A549 (cell line): ENCODE data around the gene PTPN6. TPM values are rescaled to one million over a fixed set of nuclear protein-coding genes. Genes with fewer than 3 reads are reported as not detected.

ENCODE experiments used
- CBX2 ChIP-seq: fragments of 200-600 bp; sonication (generic); IDR thresholded peaks from 2 replicates; pipeline ENCODE4 v1.6.1; 2016; ENCODE audit warnings: low read depth, mild to moderate bottlenecking, borderline replicate concordance
- CBX8 ChIP-seq: fragments of 200-600 bp; sonication (generic); IDR thresholded peaks from 2 replicates; pipeline ENCODE4 v1.6.1; 2016
- CEBPB ChIP-seq, 2 experiments: fragments of >200 bp in 1 of 2; sonication (Bioruptor Twin) in 1 of 2; formaldehyde crosslinking in 1 of 2; IDR thresholded peaks; 2 replicates each; pipeline ENCODE4 v1.6.1; 2012 to 2016
- CHD2 ChIP-seq: fragments of 150-350 bp; IDR thresholded peaks from 2 replicates; pipeline ENCODE4 v1.6.1; 2014; ENCODE audit warnings: low read length; ENCODE audit not compliant: partially characterized antibody
- CHD4 ChIP-seq: fragments of 200-600 bp; sonication (generic); IDR thresholded peaks from 2 replicates; pipeline ENCODE4 v1.6.1; 2016; ENCODE audit warnings: antibody characterized with exemption, mild to moderate bottlenecking, borderline replicate concordance
- EHF ChIP-seq: fragments of 250-450 bp; sonication (Bioruptor Pico); IDR thresholded peaks from 2 replicates; pipeline ENCODE4 v1.5.0; 2020; ENCODE audit warnings: mild to moderate bottlenecking
- EHMT2 ChIP-seq: fragments of 200-600 bp; sonication (generic); IDR thresholded peaks from 2 replicates; pipeline ENCODE4 v1.6.1; 2016; ENCODE audit warnings: antibody characterized with exemption, low read depth, mild to moderate bottlenecking, moderate library complexity
- EP300 ChIP-seq, 2 experiments: fragments of >200 bp; sonication (Bioruptor Twin); formaldehyde crosslinking; IDR thresholded peaks; 2 replicates in 1 of 2; 3 replicates in 1 of 2; pipeline ENCODE4 v1.6.1; 2016 to 2017
- ESRRA ChIP-seq: fragments of 150-350 bp; IDR thresholded peaks from 2 replicates; pipeline ENCODE4 v1.6.1; 2014; ENCODE audit warnings: mild to moderate bottlenecking, low read length, borderline replicate concordance
- FOSL2 ChIP-seq, 2 experiments: fragments of 450-650 bp in 1 of 2; fragments of >200 bp in 1 of 2; sonication (Bioruptor Twin) in 1 of 2; formaldehyde crosslinking; IDR thresholded peaks; 2 replicates each; pipeline versions ENCODE4 v1.5.0 to v1.6.1; 2016 to 2020; ENCODE audit warnings: mild to moderate bottlenecking in 1 of 2, moderate library complexity in 1 of 2
- GATA3 ChIP-seq: IDR thresholded peaks from 2 replicates; pipeline ENCODE4 v1.6.1; 2012; ENCODE audit warnings: borderline replicate concordance
- HDAC2 ChIP-seq: fragments of 200-600 bp; sonication (generic); IDR thresholded peaks from 2 replicates; pipeline ENCODE4 v1.6.1; 2016
- HES2 ChIP-seq: fragments of >200 bp; sonication (Bioruptor Twin); formaldehyde crosslinking; IDR thresholded peaks from 2 replicates; pipeline ENCODE4 v1.6.1; 2016
- HEYL ChIP-seq: fragments of 250-450 bp; sonication (Bioruptor Pico); IDR thresholded peaks from 2 replicates; pipeline ENCODE4 v1.8.0; 2021; ENCODE audit warnings: mild to moderate bottlenecking, moderate library complexity
- HOXB13 ChIP-seq: fragments of 250-450 bp; sonication (Bioruptor Pico); IDR thresholded peaks from 2 replicates; pipeline ENCODE4 v1.5.0; 2020; ENCODE audit warnings: low read depth, mild to moderate bottlenecking, moderate library complexity
- HOXB5 ChIP-seq: fragments of 250-450 bp; sonication (Bioruptor Pico); IDR thresholded peaks from 2 replicates; pipeline ENCODE4 v1.5.0; 2020; ENCODE audit warnings: mild to moderate bottlenecking, moderate library complexity
- JUNB ChIP-seq: fragments of >200 bp; sonication (Bioruptor Twin); formaldehyde crosslinking; IDR thresholded peaks from 2 replicates; pipeline ENCODE4 v1.6.1; 2016
- KDM5A ChIP-seq: fragments of 200-600 bp; sonication (generic); IDR thresholded peaks from 2 replicates; pipeline ENCODE4 v1.6.1; 2016; ENCODE audit warnings: antibody characterized with exemption, mild to moderate bottlenecking
- MAZ ChIP-seq: fragments of 150-350 bp; IDR thresholded peaks from 2 replicates; pipeline ENCODE4 v1.6.1; 2014; ENCODE audit warnings: antibody characterized with exemption, low read depth, low read length, borderline replicate concordance
- MYC ChIP-seq: IDR thresholded peaks from 2 replicates; pipeline ENCODE4 v1.6.1; 2012; ENCODE audit warnings: mild to moderate bottlenecking, inconsistent platforms, low read length, improper control_type of control experiment, borderline replicate concordance
- NFE2L2 ChIP-seq: fragments of 150-350 bp; conservative IDR thresholded peaks from 2 replicates; pipeline ENCODE4 v1.6.1; 2014; ENCODE audit warnings: low read length
- NPAS2 ChIP-seq: fragments of 250-450 bp; sonication (Bioruptor Pico); IDR thresholded peaks from 2 replicates; pipeline ENCODE4 v1.8.0; 2022; ENCODE audit warnings: mild to moderate bottlenecking, moderate library complexity, borderline replicate concordance
- PHF8 ChIP-seq: fragments of 200-600 bp; sonication (generic); IDR thresholded peaks from 2 replicates; pipeline ENCODE4 v1.6.1; 2016; ENCODE audit warnings: low read depth, mild to moderate bottlenecking, antibody characterized with exemption, moderate library complexity, borderline replicate concordance
- POLR2A ChIP-seq: IDR thresholded peaks from 2 replicates; pipeline ENCODE4 v1.6.1; 2012; ENCODE audit warnings: mild to moderate bottlenecking, low read length
- RAD21 ChIP-seq, 2 experiments: fragments of >200 bp in 1 of 2; sonication (Bioruptor Twin) in 1 of 2; formaldehyde crosslinking in 1 of 2; IDR thresholded peaks in 1 of 2; conservative IDR thresholded peaks in 1 of 2; 2 replicates in 1 of 2; 3 replicates in 1 of 2; pipeline ENCODE4 v1.6.1; 2012 to 2018; ENCODE audit warnings: inconsistent platforms in 1 of 2
- RCOR1 ChIP-seq: fragments of 150-350 bp; IDR thresholded peaks from 2 replicates; pipeline ENCODE4 v1.6.1; 2014; ENCODE audit warnings: antibody characterized with exemption, low read length, low read depth
- RFX5 ChIP-seq: fragments of 450-650 bp; IDR thresholded peaks from 2 replicates; pipeline ENCODE4 v1.7.1; 2014; ENCODE audit warnings: antibody characterized with exemption, mild to moderate bottlenecking, moderate library complexity
- RNF2 ChIP-seq: fragments of 200-600 bp; sonication (generic); IDR thresholded peaks from 2 replicates; pipeline ENCODE4 v1.6.1; 2016; ENCODE audit warnings: low read depth, mild to moderate bottlenecking, antibody characterized with exemption, moderate library complexity, borderline replicate concordance
- SMC3 ChIP-seq: fragments of >200 bp; sonication (Bioruptor Twin); formaldehyde crosslinking; IDR thresholded peaks from 3 replicates; pipeline ENCODE4 v1.6.1; 2018; ENCODE audit warnings: inconsistent platforms
- TFCP2L1 ChIP-seq: fragments of 250-450 bp; sonication (Bioruptor Pico); IDR thresholded peaks from 2 replicates; pipeline ENCODE4 v1.5.0; 2021; ENCODE audit warnings: mild to moderate bottlenecking
- TP53 ChIP-seq: fragments of 250-450 bp; sonication (Bioruptor Pico); IDR thresholded peaks from 2 replicates; pipeline ENCODE4 v1.5.0; 2021; ENCODE audit warnings: mild to moderate bottlenecking, moderate library complexity
- ZSCAN20 ChIP-seq: fragments of 250-450 bp; sonication (Bioruptor Pico); IDR thresholded peaks from 2 replicates; pipeline ENCODE4 v1.8.0; 2022; ENCODE audit warnings: mild to moderate bottlenecking, moderate library complexity
- polyA plus RNA-seq, 4 experiments: library from polyadenylated mRNA; depleted of rRNA in 3 of 4; stranded (reverse); fragments of >200 nt; fragmentation: RNase III in 1 of 4; extraction: RNeasy Plus Mini Kit Qiagen cat#74134 plus additional on column Dnase treatment in 1 of 4; gene quantifications; 2 replicates in 3 of 4; 3 replicates in 1 of 4; pipeline ENCODE4 v1.2.3, GENCODE V29; 2011 to 2017
- TF ChIP-seq, protein P1 (sequence below): fragments of >200 bp; sonication (Bioruptor Twin); formaldehyde crosslinking; IDR thresholded peaks from 3 replicates; pipeline ENCODE4 v1.5.1; 2016
- TF ChIP-seq, protein P2 (sequence below): fragments of 250-450 bp; sonication (Bioruptor Pico); IDR thresholded peaks from 2 replicates; pipeline ENCODE4 v1.5.0; 2020; ENCODE audit warnings: low read depth, mild to moderate bottlenecking, moderate library complexity
- TF ChIP-seq, protein P3 (sequence below): fragments of 250-450 bp; sonication (Bioruptor Pico); IDR thresholded peaks from 2 replicates; pipeline ENCODE4 v1.5.0; 2021; ENCODE audit warnings: mild to moderate bottlenecking, moderate library complexity, borderline replicate concordance
- TF ChIP-seq, protein P4 (sequence below): fragments of >200 bp; sonication (Bioruptor Twin); formaldehyde crosslinking; IDR thresholded peaks from 3 replicates; pipeline ENCODE4 v1.6.1; 2016
- TF ChIP-seq, protein P5 (sequence below): IDR thresholded peaks from 2 replicates; pipeline ENCODE4 v1.6.1; 2012

The PTPN6 gene
- polyA plus RNA-seq, 2 of the 4 experiments (the other 2 are of a cell fraction), result 15.1 to 18.9 TPM

- TF ChIP-seq, protein P1, sequence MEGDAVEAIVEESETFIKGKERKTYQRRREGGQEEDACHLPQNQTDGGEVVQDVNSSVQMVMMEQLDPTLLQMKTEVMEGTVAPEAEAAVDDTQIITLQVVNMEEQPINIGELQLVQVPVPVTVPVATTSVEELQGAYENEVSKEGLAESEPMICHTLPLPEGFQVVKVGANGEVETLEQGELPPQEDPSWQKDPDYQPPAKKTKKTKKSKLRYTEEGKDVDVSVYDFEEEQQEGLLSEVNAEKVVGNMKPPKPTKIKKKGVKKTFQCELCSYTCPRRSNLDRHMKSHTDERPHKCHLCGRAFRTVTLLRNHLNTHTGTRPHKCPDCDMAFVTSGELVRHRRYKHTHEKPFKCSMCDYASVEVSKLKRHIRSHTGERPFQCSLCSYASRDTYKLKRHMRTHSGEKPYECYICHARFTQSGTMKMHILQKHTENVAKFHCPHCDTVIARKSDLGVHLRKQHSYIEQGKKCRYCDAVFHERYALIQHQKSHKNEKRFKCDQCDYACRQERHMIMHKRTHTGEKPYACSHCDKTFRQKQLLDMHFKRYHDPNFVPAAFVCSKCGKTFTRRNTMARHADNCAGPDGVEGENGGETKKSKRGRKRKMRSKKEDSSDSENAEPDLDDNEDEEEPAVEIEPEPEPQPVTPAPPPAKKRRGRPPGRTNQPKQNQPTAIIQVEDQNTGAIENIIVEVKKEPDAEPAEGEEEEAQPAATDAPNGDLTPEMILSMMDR, result no peak
- TF ChIP-seq PHF8 (peak; percentile 54; the same call in 1 of the 2 replicates), RCOR1 (no peak), CHD4 (no peak), EP300 (IDR thresholded peaks at IDR 0.05) (no peak), CBX8 (no peak), MYC (no peak), CEBPB (IDR thresholded peaks at IDR 0.05) (peak in 1 of 2 experiments; percentile 64; a peak in 2 of 4 replicates), HOXB13 (CRISPR knock-in tag) (no peak), EHF (CRISPR knock-in tag) (no peak), HOXB5 (CRISPR knock-in tag) (0 out of 2 replicates have a peak, but pooled peaks have one; percentile 17), ZSCAN20 (no peak), HDAC2 (no peak), NPAS2 (CRISPR knock-in tag) (no peak), NFE2L2 (no peak), RNF2 (no peak), POLR2A (peak; percentile 71), RFX5 (no peak), HES2 (no peak), JUNB (no peak), KDM5A (no peak), GATA3 (no peak), RAD21 (conservative IDR thresholded peaks at IDR 0.05 in 1 of 2, IDR thresholded peaks at IDR 0.05 in 1 of 2) (no peak), CBX2 (no peak), MAZ (no peak), TFCP2L1 (CRISPR knock-in tag) (no peak), ESRRA (no peak), HEYL (CRISPR knock-in tag) (no peak), EHMT2 (no peak), TP53 (CRISPR knock-in tag) (no peak), SMC3 (no peak), FOSL2 (IDR thresholded peaks at IDR 0.05) (no peak), FOSL2 (CRISPR knock-in tag; IDR thresholded peaks at IDR 0.05) (peak; percentile 33; the same call in 1 of the 2 replicates), CHD2 (no peak)
- TF ChIP-seq, protein P2, sequence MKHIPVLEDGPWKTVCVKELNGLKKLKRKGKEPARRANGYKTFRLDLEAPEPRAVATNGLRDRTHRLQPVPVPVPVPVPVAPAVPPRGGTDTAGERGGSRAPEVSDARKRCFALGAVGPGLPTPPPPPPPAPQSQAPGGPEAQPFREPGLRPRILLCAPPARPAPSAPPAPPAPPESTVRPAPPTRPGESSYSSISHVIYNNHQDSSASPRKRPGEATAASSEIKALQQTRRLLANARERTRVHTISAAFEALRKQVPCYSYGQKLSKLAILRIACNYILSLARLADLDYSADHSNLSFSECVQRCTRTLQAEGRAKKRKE, result no peak
- TF ChIP-seq, protein P3, sequence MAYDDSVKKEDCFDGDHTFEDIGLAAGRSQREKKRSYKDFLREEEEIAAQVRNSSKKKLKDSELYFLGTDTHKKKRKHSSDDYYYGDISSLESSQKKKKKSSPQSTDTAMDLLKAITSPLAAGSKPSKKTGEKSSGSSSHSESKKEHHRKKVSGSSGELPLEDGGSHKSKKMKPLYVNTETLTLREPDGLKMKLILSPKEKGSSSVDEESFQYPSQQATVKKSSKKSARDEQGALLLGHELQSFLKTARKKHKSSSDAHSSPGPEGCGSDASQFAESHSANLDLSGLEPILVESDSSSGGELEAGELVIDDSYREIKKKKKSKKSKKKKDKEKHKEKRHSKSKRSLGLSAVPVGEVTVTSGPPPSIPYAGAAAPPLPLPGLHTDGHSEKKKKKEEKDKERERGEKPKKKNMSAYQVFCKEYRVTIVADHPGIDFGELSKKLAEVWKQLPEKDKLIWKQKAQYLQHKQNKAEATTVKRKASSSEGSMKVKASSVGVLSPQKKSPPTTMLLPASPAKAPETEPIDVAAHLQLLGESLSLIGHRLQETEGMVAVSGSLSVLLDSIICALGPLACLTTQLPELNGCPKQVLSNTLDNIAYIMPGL (CRISPR knock-in tag), result no peak
- TF ChIP-seq, protein P4, sequence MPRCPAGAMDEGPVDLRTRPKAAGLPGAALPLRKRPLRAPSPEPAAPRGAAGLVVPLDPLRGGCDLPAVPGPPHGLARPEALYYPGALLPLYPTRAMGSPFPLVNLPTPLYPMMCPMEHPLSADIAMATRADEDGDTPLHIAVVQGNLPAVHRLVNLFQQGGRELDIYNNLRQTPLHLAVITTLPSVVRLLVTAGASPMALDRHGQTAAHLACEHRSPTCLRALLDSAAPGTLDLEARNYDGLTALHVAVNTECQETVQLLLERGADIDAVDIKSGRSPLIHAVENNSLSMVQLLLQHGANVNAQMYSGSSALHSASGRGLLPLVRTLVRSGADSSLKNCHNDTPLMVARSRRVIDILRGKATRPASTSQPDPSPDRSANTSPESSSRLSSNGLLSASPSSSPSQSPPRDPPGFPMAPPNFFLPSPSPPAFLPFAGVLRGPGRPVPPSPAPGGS, result 0 out of 3 replicates have a peak, but pooled peaks have one; percentile 26
- TF ChIP-seq, protein P5, sequence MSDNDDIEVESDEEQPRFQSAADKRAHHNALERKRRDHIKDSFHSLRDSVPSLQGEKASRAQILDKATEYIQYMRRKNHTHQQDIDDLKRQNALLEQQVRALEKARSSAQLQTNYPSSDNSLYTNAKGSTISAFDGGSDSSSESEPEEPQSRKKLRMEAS, result peak; percentile 29
These were observed 46.6 kb upstream of the PTPN6 start, which contains the start of gene LRRC23 (continued) for GRCh38 chr12:6904280-6905276.
